Muscle of arm (tissue), 12 donors: ENCODE measurements around the gene ROBO1. TPM values are rescaled to one million over a fixed set of nuclear protein-coding genes. Genes with fewer than 3 reads are reported as not detected.
A peak's percentile ranks its signal among the peaks of the same experiment; 100 is the strongest.

Source experiments
- DNase-seq: peaks from one replicate; pipeline ENCODE4 v3.0.0-alpha.2; 2013
- polyA plus RNA-seq, 12 donors: library from polyadenylated mRNA; unstranded; fragments of 120-200 nt; gene quantifications; one replicate each; pipeline ENCODE4 v1.2.1, GENCODE V29; 2013; ENCODE audit not compliant: insufficient read length in 12 of 12

ROBO1 gene
- polyA plus RNA-seq, 12 donors: 35.6 to 199 (median 50.1) TPM; not detected in 1

DNA sequence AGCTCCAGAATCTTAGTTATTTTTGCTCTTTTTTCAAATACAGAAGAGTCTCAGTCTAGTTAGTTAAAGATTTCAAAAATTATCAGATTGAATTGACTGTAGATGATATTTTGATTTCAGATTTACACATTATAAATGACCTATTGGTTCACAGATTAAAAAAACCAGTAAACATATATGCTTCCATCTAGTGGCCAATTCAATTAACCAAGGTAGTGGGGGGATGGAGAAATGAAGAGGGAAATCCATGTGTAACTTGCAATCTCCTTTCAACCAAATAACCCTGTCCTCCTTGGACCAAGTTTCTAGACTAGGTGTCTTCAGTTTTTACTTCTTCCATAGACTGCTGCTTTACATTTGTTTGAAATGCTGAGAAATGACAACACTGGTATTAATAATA lies 789.8 kb downstream of the ROBO1 start:
- no peak for DNase-seq

DNA sequence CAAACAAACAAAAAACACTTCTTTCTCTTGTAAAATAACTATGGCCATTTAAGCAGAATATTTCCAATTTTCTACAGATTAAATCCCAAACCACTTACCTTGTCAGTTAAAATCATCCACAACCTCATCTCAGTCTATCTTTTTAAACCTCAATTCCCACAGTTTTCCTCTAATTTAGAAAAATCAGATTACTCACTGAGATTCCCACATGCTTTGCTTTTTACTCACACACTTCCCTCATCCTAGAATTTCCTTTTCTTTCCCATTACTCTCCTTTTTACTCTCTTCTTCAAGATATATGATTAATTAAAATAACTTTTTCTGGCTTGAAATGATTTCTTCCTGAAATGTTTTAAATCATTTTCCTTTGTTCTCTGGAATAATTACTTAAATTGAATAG lies 790.7 kb downstream of the ROBO1 start:
- no peak for DNase-seq

DNA sequence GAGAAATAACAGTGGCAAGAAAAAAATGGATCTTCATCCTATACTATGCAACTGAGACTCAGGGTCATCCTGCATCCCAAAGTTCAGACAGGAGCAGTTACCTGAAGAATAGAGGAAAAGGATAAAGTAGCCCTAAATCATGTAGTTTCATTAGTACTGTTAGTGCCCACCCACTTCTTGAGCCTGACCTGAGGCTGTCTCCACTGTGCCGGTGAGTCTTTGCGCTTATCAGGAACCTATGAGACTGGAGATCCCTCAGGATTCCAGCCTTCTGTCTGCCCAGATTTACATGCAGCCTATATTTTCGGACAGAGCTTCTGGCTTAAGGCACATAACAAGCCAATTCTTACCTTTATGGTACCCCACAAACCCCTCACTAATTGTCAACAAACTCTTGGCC lies 791.6 kb downstream of the ROBO1 start:
- no peak for DNase-seq

DNA sequence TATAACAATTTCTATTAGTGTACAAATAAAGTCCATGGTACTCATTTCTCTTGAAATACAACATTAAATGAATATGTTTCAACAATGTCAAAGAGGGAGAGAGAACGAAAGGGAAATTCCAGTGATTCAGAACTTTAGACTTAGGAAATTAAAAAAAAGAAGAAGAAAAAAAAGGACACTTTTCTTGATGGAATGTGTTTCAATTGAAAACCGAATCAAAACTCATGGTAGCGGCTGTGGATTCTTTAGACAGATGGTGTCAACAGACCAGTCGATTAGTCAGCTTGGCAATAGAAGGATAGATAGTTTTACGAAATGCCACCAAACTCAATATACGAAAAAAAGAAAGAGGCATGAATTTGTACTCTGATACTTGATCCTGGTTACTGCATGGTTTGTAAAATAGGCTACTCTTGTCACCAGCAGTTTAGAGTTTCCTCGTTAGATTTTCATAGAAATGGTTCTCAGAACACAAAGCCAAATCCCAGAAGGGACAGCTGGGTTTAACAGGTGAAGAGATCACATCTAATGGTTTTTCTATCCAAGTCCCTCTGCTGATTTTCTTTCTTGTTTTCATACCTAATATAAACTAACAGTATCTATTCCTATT lies 793.5 kb downstream of the ROBO1 start:
- DNase-seq: no peak

DNA sequence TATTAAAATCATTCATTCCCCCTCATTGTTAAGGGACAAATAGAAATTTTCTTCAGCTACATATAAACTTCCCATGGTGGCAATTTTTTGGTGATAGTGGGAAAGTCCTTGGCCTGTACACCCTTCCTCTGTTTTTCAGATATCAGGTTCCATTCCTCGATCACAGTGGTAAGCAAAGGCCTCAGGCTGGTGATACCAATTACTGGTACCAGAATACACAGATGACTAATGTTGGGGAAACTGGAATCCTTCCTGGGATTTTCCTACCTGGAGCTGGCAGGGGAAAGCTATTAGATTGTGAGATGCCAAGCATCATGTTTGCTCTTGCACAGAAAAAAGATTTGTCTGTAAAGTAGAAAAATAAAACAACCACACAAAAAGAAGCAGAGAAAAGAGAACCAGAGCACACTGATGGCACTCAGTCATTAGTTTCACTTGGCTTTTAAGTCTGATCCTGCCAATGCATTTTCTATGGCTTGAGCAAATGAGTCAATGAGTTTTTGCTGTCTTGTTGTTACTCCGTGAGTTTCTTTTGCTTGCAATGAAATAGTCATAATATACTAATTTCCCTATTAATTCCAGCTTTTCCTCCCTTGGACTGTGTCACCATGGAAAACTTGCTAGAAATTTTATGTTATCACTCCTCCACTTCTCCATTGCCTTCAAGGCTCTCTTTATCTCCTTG lies 795.0 kb downstream of the ROBO1 start:
- no peak for DNase-seq

DNA sequence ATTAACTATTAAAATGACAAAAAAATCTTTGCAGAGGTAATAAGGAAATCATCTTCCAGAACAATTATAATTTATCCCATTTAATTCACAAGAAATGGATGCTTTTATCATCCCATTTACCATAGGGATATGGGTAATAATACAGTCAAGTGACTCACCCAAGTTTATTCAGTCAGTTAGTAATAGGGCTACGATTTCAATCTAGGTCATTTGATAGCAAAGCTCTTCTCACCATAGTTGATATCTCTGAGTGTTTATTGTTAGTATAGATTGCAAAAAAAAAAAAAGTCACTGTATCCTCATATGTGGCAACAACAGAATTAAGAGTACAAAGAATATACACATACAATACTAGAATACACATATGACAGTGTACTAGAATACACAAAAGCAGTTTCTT lies 797.1 kb downstream of the ROBO1 start:
- DNase-seq: no peak

DNA sequence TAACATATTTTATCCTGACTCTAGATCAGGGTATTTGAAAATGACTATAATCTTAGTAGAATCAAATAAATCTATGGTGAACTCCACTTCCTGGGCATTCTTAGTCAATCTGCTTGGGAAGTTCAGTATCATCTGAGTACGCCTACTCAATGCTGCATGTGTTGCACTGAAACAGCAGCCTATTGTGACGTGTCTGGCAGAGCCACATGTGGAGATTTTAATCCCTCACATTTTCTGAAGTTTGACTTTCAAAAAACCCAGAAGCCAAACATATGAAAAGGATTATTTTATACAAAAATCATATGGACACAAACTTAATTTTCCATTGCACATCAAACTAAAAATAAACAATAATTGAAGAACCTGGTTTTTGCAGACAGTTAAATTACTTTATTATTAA lies 798.3 kb downstream of the ROBO1 start:
- peak; percentile 51 for DNase-seq

DNA sequence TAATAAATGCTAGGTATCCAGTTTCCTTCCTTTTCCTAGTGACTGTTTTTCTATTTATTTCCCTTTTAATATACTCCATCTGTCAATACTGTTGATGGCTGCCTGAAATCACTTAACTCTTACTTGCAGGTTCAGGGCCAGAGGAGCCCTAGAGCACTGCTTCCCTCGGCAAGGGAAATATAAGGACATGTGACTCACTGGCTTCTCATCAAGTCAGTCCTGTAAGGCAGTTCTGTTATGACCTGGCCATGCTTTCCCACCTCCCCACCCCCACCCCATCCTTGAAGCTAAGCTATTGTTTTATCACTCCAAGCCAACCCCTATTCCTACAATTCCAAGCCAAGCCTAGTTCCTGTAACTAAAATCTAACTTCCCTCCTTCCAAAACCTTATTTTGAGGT lies 800.7 kb downstream of the ROBO1 start:
- DNase-seq: no peak

DNA sequence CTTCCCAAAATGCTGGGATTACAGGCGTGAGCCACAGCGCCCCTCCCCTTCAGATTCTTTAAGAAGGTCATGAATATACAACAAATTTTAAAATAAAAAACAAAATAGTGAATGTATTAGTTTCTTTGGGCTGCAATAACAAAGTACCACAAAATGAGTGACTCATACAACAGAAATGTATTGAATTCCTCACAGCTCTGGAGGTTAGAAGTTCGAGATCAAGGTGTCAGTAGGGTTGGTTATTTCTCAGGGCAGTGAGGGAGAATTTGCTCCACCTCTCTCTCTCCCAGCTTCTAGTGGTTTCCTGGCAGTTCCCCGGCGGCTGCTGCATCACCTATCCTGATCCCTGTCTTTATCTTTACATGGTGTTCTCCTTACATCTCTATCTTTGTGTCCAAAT lies 804.0 kb downstream of the ROBO1 start:
- no peak for DNase-seq

DNA sequence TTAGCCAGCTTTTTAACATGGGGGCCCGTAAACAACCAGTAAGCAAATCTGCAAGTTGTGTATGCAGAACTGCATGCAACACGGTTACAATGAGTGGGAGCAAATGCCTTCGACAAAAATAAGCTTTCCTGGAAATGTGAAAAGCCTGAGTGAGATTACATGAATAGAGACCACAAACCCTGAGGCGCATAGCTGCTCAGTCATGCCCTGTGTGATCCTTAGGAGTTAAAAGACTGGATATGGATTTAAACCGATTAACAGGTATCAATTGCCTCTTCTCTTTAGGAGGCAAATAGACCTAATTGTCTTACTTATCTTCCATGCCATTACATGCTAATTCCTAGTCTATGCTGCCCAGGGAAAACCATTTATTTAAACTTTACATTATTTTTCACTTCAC lies 810.3 kb downstream of the ROBO1 start:
- no peak for DNase-seq

DNA sequence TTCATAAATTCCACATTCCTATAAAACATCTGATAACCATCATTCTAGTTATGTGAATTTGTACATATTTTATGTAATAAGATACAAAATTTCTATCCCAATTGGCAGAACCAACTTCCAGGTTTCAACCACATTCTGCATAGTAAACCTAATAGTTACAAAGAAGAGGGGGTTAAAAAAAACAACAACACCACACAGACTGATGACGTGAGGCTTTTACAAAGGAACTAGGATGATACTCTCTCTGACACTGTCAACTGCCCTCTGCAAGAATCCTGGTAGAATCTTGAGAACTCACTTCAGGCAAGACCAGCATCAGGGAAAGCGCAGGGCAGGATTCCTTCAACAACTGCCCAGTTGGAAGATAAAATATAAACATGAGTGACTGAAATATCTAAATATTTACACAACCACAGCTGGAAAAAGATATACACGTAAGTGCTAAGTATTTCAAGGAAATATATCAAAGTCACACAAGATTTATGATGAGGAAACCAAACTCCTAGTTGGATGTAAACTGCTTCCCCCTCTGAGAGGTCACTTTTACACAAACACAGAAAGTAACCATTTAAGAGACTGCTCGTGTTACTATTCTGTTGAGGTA lies 816.4 kb downstream of the ROBO1 start:
- no peak for DNase-seq

DNA sequence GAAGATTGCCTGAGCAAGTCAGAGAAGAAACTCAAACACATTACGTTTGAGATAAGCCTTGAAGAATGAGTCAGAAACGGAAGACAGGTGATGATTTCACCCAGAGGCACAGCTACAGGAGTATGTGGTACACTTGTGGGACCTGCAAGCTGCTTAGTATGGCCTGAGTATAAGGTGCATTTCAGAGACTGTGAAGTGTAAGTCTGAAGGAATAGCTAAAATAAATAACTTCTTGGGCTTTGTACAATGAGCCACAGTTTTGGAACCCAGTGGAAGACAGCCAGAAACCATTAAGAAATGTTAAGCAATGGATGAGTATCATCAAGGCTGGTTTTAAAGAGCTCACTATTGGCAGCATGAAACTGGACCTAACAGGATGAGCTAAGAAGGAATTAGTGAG lies 826.2 kb downstream of the ROBO1 start:
- DNase-seq: no peak

DNA sequence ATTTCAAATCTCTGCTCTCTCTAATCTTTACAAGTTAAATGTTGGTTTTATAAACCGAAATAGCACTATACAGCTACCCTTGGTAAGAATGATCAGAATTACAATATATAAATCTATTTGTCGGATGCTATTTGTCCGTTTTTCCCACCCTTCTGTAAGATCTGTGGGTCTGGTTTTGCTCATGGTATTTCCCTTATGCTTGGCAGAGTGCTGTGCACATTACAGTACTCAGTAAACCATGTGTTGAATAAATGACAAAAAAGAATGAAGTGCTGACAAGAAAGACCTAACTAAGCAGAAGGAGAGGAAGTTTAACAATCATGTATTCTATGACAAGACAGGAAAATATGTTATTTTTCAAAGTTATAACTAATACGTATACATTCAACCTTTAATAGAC lies 827.2 kb downstream of the ROBO1 start:
- DNase-seq: no peak

DNA sequence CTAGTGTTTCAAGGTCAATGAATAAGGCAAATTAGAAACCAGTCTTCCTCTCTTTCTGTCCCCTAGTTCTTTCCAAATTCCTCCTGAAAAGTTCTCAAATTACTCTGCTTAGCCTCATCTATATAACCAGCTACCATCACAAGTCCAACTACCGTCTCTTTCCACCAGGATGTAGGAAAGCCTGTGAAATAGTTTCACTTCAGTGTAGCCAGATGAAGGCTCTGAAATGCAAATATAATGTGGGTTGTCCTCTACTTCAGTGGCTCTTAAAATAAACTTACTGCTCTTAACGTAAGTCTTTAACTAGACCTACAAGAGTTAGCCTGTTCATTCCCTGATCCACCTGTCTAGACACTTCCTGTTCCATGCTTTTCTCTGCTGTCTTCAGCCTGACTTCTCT lies 827.7 kb downstream of the ROBO1 start:
- DNase-seq: no peak

DNA sequence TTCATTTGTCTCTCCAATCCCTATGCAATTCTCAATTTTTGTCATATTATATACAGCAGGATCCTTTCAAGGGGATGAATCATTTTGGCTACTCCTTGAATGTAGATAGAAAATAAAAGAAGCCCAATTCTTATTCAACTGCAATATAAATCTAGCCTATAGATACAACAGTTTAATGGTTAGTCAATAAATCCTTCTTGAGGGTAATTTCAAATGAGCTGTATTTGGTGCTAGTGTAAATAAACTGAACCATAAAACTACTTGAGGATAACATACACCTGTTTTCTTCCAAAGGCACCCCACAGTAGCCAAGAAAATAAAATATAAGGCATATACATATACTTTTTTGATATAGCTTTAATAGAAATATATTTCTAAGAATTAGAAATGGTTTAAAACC lies 830.3 kb downstream of the ROBO1 start:
- no peak for DNase-seq

DNA sequence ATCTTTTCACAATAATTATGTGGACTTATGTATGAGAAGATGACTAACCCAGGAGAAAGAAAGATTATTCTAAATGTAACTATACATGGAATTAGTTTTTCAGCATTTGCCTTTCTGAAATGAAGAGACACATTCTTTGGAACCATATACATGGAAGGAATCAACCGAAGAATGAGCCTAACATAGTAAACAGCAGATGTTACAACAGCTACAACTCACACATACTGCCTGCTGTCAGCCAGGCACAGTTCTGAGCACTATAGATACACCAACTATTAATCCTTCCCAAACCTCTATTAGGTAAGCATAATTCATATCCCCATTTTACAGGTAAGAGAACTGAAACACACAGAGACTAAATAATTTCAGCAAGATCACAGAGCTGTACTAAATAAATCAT lies 840.0 kb downstream of the ROBO1 start:
- DNase-seq: no peak

DNA sequence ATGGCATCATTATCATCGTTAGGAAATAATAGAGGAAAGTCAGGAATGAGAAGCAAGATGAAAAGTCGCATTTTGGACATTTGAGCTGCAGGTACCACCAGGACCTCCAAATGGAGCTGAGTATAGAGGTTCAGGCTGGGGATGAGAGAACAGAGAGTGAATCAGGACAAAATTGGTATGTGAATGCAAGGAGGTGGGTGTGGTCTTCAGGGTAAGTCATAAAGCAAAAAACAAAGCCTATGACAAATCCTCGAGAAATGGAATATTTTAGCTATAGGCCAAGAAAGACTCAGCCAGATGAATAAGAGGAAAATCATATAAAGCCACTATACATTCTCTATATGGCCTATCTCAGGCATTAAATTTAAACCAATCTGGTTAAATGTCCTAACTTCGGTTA lies 841.3 kb downstream of the ROBO1 start:
- DNase-seq: no peak

DNA sequence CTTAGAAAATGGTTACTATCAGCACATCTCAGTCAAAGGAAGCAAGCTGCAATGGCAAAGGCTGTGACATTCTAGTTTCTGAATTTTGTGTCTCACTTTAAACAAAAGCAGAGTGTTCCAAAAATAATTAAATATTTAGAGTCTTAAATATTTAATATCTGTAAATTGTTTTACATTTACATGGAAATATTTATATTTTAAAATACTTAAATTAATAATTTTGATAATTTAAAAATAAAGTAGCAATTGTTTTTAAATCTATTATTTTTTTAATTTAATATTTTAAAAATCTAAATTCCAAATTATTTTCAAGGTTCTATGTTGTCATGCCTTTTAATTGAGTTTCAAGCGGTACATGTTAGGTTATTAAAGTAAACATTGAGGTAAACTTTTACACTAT lies 843.1 kb downstream of the ROBO1 start:
- DNase-seq: no peak

DNA sequence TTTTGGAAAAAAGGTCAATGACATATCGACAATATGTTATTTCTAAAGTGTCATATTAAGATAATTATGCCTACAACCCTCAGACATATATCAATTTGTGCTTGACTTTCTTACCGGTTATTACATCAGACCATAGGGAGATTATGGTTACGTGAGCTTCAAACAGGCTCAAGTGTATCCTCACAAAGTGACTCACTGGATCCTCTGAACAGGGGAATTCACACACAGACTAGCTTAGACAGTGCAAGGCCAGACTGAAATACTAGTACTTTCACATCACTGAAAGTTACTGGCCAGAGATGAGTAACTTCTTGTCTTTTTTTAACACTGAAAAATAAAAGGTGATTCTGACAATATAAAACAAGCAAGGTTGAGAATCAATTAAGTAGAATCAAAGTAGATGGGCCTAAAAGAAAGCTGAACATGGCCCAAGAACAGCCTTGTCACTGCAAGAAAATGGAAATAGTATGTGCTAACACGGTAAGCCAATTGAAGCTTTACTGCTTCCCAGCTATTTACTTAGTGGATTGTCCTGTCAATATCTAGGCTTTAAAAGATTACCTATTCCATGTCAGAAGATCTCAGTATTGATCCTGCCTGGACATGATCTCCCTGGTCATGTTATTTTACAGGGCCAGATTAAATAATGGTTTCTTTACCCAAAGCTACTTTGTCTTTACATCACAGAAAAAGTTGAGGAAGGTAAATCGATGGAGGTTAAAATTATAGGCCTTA lies 848.6 kb downstream of the ROBO1 start:
- DNase-seq: no peak

DNA sequence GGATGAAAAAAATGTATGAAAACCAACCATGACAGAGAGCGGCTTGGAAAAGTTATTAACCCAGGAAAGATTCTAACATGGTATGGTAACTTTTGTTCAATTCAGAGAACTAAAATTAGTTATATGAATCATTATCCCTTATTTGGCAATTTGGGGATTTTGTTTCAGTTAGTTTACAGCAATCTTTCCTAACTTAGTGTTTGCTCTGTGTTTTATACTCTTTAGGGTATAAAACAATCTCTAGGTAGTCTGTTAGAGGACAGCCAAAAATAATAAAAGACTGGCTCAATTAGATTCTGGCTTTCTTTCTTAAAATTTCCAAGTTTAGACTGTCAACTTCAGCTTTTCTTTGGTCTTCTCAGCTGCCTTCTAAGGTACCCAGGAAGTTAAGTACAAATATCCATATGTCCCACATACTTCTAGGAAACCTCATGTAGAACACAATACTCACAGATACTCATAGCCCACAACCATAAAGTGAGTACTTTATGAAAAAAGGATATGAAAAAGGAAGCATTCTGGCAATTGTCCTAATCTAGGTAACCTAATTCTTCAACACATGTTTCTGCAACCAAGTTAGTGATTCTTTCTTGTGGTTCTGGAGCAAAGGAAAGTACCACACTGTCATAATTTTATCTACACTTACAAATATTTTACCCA lies 849.3 kb downstream of the ROBO1 start:
- DNase-seq: no peak

DNA sequence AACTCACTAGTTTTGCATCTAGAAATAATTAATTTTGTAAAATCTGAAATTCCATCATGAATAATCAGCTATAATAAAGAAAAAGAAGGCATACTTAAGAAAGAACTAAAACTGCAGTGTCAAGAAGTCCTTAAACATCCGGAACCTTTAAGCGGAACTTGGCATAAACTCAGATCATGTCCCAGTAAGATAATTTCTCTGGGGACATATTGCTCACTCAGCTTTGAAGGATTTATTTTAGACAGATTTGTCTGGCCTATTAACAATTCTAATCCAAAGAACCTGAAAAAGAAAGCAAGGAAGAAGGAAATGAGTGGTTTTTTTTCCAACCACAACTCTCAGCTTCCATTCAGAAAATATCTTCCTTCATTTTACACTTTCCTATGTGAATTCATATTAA lies 850.3 kb downstream of the ROBO1 start:
- no peak for DNase-seq

DNA sequence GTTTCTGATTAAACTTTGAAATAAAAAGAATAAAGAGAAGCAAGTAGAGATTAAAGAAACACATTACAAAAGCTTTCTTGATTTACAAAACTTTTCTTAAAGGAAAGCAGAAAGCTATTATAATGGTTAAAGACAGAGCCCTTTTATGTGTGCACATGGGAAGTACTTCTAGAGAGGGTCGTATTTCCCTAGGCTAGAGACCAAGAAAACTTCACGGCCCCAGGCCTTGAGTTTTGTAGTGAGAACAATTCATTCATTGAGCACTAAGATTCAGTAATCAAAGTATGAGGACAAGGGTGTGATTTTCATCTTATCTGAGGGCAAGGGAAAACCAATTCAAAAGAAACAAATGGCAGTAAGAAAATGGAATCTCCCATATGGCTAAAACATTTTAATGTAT lies 854.1 kb downstream of the ROBO1 start:
- no peak for DNase-seq
